K562 (cell line): ENCODE results near the gene PSG2.
"Not testable (repeated sequence)": the region's sequence is repeated elsewhere in the genome, so short reads cannot be mapped to it uniquely, and the experiment has no call there.

ENCODE experiments used
- CAMTA2 ChIP-seq: fragments of 250-450 bp; sonication (Bioruptor Pico); conservative IDR thresholded peaks from 2 replicates; pipeline ENCODE4 v1.5.1; 2022
- CC2D1A ChIP-seq: fragments of 450-650 bp; IDR thresholded peaks from 2 replicates; pipeline ENCODE4 v1.6.1; 2017; ENCODE audit warnings: mild to moderate bottlenecking
- CHD2 ChIP-seq: IDR thresholded peaks from 2 replicates; pipeline ENCODE4 v1.6.1; 2011; ENCODE audit warnings: low read depth, low read length
- CTCF ChIP-seq, 3 experiments: IDR thresholded peaks in 2 of 3; conservative IDR thresholded peaks in 1 of 3; 2 replicates each; pipeline ENCODE4 v1.5.1; 2011 to 2012; ENCODE audit warnings: low read length in 3 of 3, mild to moderate bottlenecking in 3 of 3, control low read depth in 2 of 3, improper control_type of control experiment in 1 of 3, inconsistent platforms in 1 of 3, low read depth in 1 of 3, mixed read lengths in 1 of 3, moderate library complexity in 1 of 3; ENCODE audit not compliant: insufficient read depth in 2 of 3
- MAX ChIP-seq: sonication (generic); formaldehyde crosslinking; IDR thresholded peaks from 2 replicates; pipeline ENCODE4 v1.9.0; 2022; ENCODE audit warnings: mild to moderate bottlenecking, missing genetic modification reagents
- MED1 ChIP-seq: sonication (generic); formaldehyde crosslinking; IDR thresholded peaks from 2 replicates; pipeline ENCODE4 v1.8.1; 2023; ENCODE audit warnings: missing genetic modification reagents, borderline replicate concordance
- POLR2A ChIP-seq: fragments of 450-650 bp; conservative IDR thresholded peaks from 2 replicates; pipeline ENCODE4 v1.6.1; 2016
- SMARCA4 ChIP-seq: fragments of 450-650 bp; IDR thresholded peaks from 2 replicates; pipeline ENCODE4 v1.6.1; 2016
- SOX6 ChIP-seq: fragments of 450-650 bp; IDR thresholded peaks from 2 replicates; pipeline ENCODE4 v1.6.1; 2014; ENCODE audit warnings: mild to moderate bottlenecking
- USF2 ChIP-seq: sonication (generic); formaldehyde crosslinking; IDR thresholded peaks from 2 replicates; pipeline ENCODE4 v1.5.0; 2020; ENCODE audit warnings: missing genetic modification reagents
- YBX1 ChIP-seq: fragments of 450-650 bp; IDR thresholded peaks from 2 replicates; pipeline ENCODE4 v1.7.1; 2016; ENCODE audit warnings: mild to moderate bottlenecking
- ZNF174 ChIP-seq: fragments of 250-450 bp; sonication (Bioruptor Pico); IDR thresholded peaks from 2 replicates; pipeline ENCODE4 v1.4.0; 2020; ENCODE audit warnings: mild to moderate bottlenecking
- ZNF398 ChIP-seq: fragments of 250-450 bp; sonication (Bioruptor Pico); IDR thresholded peaks from 2 replicates; pipeline ENCODE4 v1.8.0; 2021; ENCODE audit warnings: moderate library complexity, mild to moderate bottlenecking, inconsistent platforms

- TF ChIP-seq CTCF (IDR thresholded peaks at IDR 0.05 in 2 of 3, conservative IDR thresholded peaks at IDR 0.05 in 1 of 3; ENCODE audit: insufficient read depth in 2 of 3, low read depth in 1 of 3, low read length in 3 of 3); CC2D1A; MED1 (CRISPR knock-in tag); SOX6; YBX1; CAMTA2 (CRISPR knock-in tag); POLR2A; USF2; SMARCA4; ZNF398 (CRISPR knock-in tag); MAX (CRISPR knock-in tag); CHD2; ZNF174 (CRISPR knock-in tag): not testable (repeated sequence)
Measured at GRCh38 chr19:43026369-43026768, 56.1 kb downstream of the PSG2 start, which contains the start of gene PSG11.
